ENCODE data around the gene RBM47. TPM values are rescaled to one million over a fixed set of nuclear protein-coding genes. Genes with fewer than 3 reads are reported as not detected.
"Not testable (repeated sequence)": the region's sequence is repeated elsewhere in the genome, so short reads cannot be mapped to it uniquely, and the experiment has no call there.

Gene RBM47
- total RNA-seq, 6 donors from 2014 or later = 111 to 448 (median 149) TPM

DNA sequence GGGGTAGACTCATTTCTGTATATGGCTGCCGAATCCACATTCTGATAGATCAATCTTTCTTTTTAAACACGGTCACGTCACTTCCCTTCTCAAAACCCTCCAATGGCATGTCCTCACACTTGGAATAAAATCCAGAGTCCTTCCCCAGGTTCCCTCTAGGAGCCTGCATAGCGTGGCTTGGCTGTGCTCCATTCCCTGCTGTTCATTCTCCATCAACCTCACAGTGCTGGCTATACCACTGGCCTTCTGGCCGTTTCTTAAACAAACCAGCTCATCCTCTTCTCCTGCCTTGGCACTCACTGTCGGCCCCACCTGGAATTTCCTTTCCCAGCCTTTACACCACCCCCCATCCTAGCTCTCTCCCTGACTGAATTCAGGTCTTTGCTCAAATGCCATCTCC lies 77.1 kb downstream of the RBM47 start:
- DNase-seq = no peak
- no peaks in the 10 kb centered on the region for H3K36me3 ChIP-seq
- no peak for ATAC-seq (ENCODE audit: low FRiP score in 2 of 2)
- H3K9me3 ChIP-seq = no peaks in the 10 kb centered on the region
- H3K27ac ChIP-seq = peak overlapping the region in 2 of 4 donors; percentile 30 to 79
- peaks cover 11 to 28% (median 24%) of the 10 kb centered on the region in 4 donors for H3K4me1 ChIP-seq
- TF ChIP-seq CTCF (IDR thresholded peaks at IDR 0.05) (no peak), EP300 (IDR thresholded peaks at IDR 0.05) (no peak), POLR2A (IDR thresholded peaks at IDR 0.05) (no peak), POLR2AphosphoS5 (IDR thresholded peaks at IDR 0.05) (no peak)
- no peaks in the 10 kb centered on the region for H3K27me3 ChIP-seq
- no peak overlapping the region for H3K4me3 ChIP-seq
- WGBS, 2 donors = 63 to 74% methylated on average over 6 of the region's 6 CpGs

DNA sequence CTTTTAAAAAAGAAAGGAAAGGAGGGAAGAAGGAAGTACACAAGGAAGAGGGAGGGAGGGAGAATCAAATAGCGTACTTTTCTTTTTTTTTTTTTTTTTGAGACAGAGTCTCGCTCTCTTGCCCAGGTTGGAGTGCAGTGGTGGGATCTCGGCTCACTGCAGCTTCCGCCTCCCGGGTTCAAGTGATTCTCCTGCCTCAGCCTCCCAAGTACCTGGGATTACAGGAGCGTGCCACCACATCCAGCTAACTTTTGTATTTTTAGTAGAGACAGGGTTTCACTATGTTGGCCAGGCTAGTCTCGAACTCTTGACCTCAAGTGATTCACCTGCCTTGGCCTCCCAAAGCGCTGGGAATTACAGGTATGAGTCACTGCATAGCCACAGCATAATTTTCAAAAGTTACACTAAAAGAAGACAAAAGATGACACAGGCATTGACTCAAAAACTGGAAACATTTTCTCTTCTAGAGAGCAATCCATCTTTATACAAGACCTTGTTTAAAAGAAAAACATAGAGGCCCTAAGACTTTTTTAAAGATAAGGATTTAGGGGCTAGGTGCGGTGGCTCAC lies 78.0 kb downstream of the RBM47 start:
- H3K36me3 ChIP-seq; ATAC-seq (ENCODE audit: low FRiP score in 2 of 2); H3K27me3 ChIP-seq; DNase-seq; H3K9me3 ChIP-seq: not testable (repeated sequence)
- Histone ChIP-seq H3K4me3 (peak overlapping the region in 3 of 4 donors; percentile 17 to 37 (median 29)), H3K27ac (peak overlapping the region; percentile 62 to 82 (median 78)), H3K4me1 (peaks cover 11 to 34% (median 29%) of the 10 kb centered on the region in 4 donors)
- WGBS, 2 donors = 62 to 63% methylated on average over 9 of the region's 9 CpGs

DNA sequence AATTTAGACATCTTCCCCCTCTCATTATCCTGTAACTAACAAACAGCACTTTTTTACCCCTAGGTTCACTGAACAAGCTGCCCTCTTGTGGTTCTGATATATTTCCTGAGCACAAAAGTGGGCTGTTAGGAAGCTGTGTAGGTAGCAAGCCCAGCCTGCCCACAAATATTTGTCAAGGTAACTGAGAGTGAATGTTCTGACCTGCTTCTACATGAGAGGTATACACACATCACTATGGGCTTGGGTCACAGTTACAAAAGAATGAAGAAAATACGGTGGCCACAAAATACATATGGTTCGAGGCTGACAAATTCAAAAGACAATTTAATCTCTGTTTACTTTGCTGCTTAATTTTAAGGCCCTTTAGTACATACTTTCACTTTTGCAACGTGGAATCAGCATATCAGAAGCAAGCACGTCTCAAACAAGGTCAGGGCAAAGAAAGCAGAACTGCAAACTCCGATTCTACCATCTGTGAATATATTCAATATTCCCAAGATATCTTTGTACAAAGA lies 78.7 kb downstream of the RBM47 start:
- H3K4me3 ChIP-seq = peak overlapping the region in 3 of 4 donors; percentile 17 to 37 (median 29)
- H3K27me3 ChIP-seq = no peaks in the 10 kb centered on the region
- H3K9me3 ChIP-seq = no peaks in the 10 kb centered on the region
- H3K27ac ChIP-seq = peak overlapping the region; percentile 62 to 82 (median 78)
- DNase-seq (peak in 1 of 2 donors; percentile 55), ATAC-seq (ENCODE audit: low FRiP score in 2 of 2) (peak; percentile 53 to 85)
- H3K4me1 ChIP-seq = peaks cover 11 to 36% (median 31%) of the 10 kb centered on the region in 4 donors
- WGBS, 2 donors = 1 to 4% methylated on average over 5 of the region's 5 CpGs
- TF ChIP-seq POLR2AphosphoS5 (IDR thresholded peaks at IDR 0.05) = no peak
- no peak for TF ChIP-seq POLR2A (IDR thresholded peaks at IDR 0.05)
- TF ChIP-seq EP300 (IDR thresholded peaks at IDR 0.05) = no peak
- TF ChIP-seq CTCF (IDR thresholded peaks at IDR 0.05) = peak in 4 of 6 experiments; percentile 8 to 54 (median 36)
- no peaks in the 10 kb centered on the region for H3K36me3 ChIP-seq

DNA sequence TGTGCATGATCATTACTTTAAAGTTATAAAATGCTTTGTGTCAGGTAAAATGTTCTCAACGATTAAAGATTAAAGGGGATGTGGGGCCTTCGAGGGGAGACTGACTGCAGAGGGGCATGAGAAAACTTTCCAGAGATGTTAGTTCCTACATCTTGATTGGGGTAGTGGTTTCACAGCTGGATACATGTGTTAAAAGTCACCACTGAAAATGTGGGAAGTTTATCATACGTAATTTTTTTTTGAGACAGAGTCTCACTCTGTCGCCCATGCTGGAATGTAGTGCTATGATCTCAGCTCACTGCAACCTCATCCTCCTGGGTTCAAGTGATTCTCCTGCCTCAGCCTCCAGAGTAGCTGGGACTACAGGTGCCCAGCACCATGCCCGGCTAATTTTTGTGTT lies 79.5 kb downstream of the RBM47 start:
- Histone ChIP-seq H3K4me1 (peaks cover 11 to 34% (median 31%) of the 10 kb centered on the region in 4 donors), H3K4me3 (no peak overlapping the region), H3K27me3 (no peaks in the 10 kb centered on the region), H3K27ac (peak overlapping the region; percentile 62 to 82 (median 78)), H3K9me3 (no peaks in the 10 kb centered on the region), H3K36me3 (no peaks in the 10 kb centered on the region)
- WGBS, 2 donors = 71 to 76% methylated on average over 5 of the region's 5 CpGs
- TF ChIP-seq CTCF (IDR thresholded peaks at IDR 0.05) = no peak
- no peak for TF ChIP-seq POLR2AphosphoS5 (IDR thresholded peaks at IDR 0.05)
- no peak for TF ChIP-seq EP300 (IDR thresholded peaks at IDR 0.05)
- TF ChIP-seq POLR2A (IDR thresholded peaks at IDR 0.05) = no peak
- no peak for DNase-seq
- no peak for ATAC-seq (ENCODE audit: low FRiP score in 2 of 2)

GRCh38 chr4:40548256-40548655 lies 81.4 kb downstream of the RBM47 start:
- no peak overlapping the region for H3K4me3 ChIP-seq
- no peak for TF ChIP-seq CTCF (IDR thresholded peaks at IDR 0.05)
- TF ChIP-seq POLR2A (IDR thresholded peaks at IDR 0.05) = no peak
- no peak for TF ChIP-seq POLR2AphosphoS5 (IDR thresholded peaks at IDR 0.05)
- no peak for TF ChIP-seq EP300 (IDR thresholded peaks at IDR 0.05)
- H3K27me3 ChIP-seq = no peaks in the 10 kb centered on the region
- peaks cover 11 to 34% (median 25%) of the 10 kb centered on the region in 4 donors for H3K4me1 ChIP-seq
- H3K9me3 ChIP-seq = no peaks in the 10 kb centered on the region
- no peaks in the 10 kb centered on the region for H3K36me3 ChIP-seq
- DNase-seq = no peak
- H3K27ac ChIP-seq = no peak overlapping the region
- 73 to 80% methylated on average over 11 of the region's 11 CpGs for WGBS, 2 donors
- ATAC-seq (ENCODE audit: low FRiP score in 2 of 2) = peak in 1 of 2 donors; percentile 10
